Measurements from ENCODE around the gene GNAL. TPM values are rescaled to one million over a fixed set of nuclear protein-coding genes. Genes with fewer than 3 reads are reported as not detected.

Gene GNAL
- total and polyA plus RNA-seq, 2 of the 4 experiments (the other 2 are of a cell fraction): 0.15 to 0.36 TPM

DNA sequence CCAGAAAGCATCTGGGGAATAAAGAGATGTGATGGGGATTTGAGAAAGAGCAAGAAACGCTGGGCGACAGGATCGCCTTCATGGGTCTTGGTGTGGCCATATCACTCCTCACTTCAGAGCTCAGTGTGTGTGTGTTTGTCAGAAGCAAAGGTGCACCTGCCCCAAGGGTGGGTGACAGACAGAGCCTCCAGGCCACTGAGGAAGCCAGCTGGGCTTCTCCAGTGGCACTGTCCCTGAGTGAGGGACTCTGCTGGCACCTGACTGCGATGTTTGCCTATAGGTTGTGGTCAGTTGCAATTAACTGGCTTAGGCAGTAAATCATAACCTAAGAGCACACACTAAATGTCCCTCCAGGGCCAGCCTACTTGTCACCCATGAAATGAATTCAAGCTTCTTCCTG, 23.5 kb upstream of the GNAL start:
- peaks cover 46% of the 10 kb centered on the region for H3K27me3 ChIP-seq (ENCODE audit: control insufficient read depth, insufficient read depth, low read length)
- in situ Hi-C loops (cut with MboI; ENCODE audit: low sequenced_read_pairs): no loop called here

More for the DNA sequence above, 23.5 kb upstream of the GNAL start:
- H3K4me2 ChIP-seq (ENCODE audit: low read depth, low read length): no peak overlapping the region
- H3K9ac ChIP-seq (ENCODE audit: low read depth, low read length): no peak overlapping the region
- H3K27ac ChIP-seq (ENCODE audit: insufficient read depth, low read length): no peak overlapping the region
- no peak overlapping the region for H3K56ac ChIP-seq (ENCODE audit: extremely low read depth, insufficient read depth, low read length)
- H2BK120ac ChIP-seq (ENCODE audit: low read depth, low read length): no peak overlapping the region
- H3K9me1 ChIP-seq (ENCODE audit: insufficient read depth, low read length): no peaks in the 10 kb centered on the region
- H3K4me1 ChIP-seq (ENCODE audit: control insufficient read depth, insufficient read depth, low read length): no peaks in the 10 kb centered on the region
- no peak overlapping the region for H2BK20ac ChIP-seq (ENCODE audit: low read depth, low read length)
- ATAC-seq (ENCODE audit: low read depth) (no peak), DNase-seq (no peak)
- no peak overlapping the region for H3K4me3 ChIP-seq (ENCODE audit: insufficient read depth, low read depth, low read length)
- H3K36me3 ChIP-seq (ENCODE audit: control insufficient read depth, insufficient read depth, low read length): no peaks in the 10 kb centered on the region
- BruUV-seq (replicated peaks): no TSS peak
- no peak overlapping the region for H2AK5ac ChIP-seq (ENCODE audit: low read depth, low read length)
- H3K79me1 ChIP-seq (ENCODE audit: low read depth in 1 of 2, low read length in 2 of 2): no peaks in the 10 kb centered on the region
- no peak overlapping the region for H3K23ac ChIP-seq (ENCODE audit: low read depth, low read length)
- H4K8ac ChIP-seq (ENCODE audit: low read depth in 2 of 2, low read length in 2 of 2): no peak overlapping the region
- TF ChIP-seq, protein P1, sequence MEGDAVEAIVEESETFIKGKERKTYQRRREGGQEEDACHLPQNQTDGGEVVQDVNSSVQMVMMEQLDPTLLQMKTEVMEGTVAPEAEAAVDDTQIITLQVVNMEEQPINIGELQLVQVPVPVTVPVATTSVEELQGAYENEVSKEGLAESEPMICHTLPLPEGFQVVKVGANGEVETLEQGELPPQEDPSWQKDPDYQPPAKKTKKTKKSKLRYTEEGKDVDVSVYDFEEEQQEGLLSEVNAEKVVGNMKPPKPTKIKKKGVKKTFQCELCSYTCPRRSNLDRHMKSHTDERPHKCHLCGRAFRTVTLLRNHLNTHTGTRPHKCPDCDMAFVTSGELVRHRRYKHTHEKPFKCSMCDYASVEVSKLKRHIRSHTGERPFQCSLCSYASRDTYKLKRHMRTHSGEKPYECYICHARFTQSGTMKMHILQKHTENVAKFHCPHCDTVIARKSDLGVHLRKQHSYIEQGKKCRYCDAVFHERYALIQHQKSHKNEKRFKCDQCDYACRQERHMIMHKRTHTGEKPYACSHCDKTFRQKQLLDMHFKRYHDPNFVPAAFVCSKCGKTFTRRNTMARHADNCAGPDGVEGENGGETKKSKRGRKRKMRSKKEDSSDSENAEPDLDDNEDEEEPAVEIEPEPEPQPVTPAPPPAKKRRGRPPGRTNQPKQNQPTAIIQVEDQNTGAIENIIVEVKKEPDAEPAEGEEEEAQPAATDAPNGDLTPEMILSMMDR (conservative IDR thresholded peaks at IDR 0.05; ENCODE audit: low read depth, low read length): no peak
- TF ChIP-seq, protein P2, sequence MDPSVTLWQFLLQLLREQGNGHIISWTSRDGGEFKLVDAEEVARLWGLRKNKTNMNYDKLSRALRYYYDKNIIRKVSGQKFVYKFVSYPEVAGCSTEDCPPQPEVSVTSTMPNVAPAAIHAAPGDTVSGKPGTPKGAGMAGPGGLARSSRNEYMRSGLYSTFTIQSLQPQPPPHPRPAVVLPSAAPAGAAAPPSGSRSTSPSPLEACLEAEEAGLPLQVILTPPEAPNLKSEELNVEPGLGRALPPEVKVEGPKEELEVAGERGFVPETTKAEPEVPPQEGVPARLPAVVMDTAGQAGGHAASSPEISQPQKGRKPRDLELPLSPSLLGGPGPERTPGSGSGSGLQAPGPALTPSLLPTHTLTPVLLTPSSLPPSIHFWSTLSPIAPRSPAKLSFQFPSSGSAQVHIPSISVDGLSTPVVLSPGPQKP (IDR thresholded peaks at IDR 0.05; ENCODE audit: borderline replicate concordance, low read depth, low read length): no peak
- TF ChIP-seq FOS (IDR thresholded peaks at IDR 0.05; ENCODE audit: low read depth, low read length) (no peak), NFE2L2 (IDR thresholded peaks at IDR 0.05; ENCODE audit: low read depth, low read length) (no peak), CEBPB (IDR thresholded peaks at IDR 0.05; ENCODE audit: low read depth, low read length) (no peak), POLR2A (IDR thresholded peaks at IDR 0.05; ENCODE audit: low read depth, low read length) (no peak), MXI1 (IDR thresholded peaks at IDR 0.05; ENCODE audit: borderline replicate concordance, low read depth, low read length) (no peak), BHLHE40 (IDR thresholded peaks at IDR 0.05; ENCODE audit: low read depth, low read length) (no peak), RFX5 (IDR thresholded peaks at IDR 0.05; ENCODE audit: low read depth, low read length) (no peak), SMC3 (IDR thresholded peaks at IDR 0.05; ENCODE audit: low read depth, low read length) (no peak), RCOR1 (IDR thresholded peaks at IDR 0.05; ENCODE audit: insufficient replicate concordance, low read length) (no peak), CHD1 (IDR thresholded peaks at IDR 0.05; ENCODE audit: low read depth, low read length) (no peak), MAZ (IDR thresholded peaks at IDR 0.05; ENCODE audit: borderline replicate concordance, low read depth, low read length) (no peak), RAD21 (IDR thresholded peaks at IDR 0.05; ENCODE audit: low read length) (no peak), MAFK (IDR thresholded peaks at IDR 0.05; ENCODE audit: low read depth, low read length) (no peak)
- TF ChIP-seq, protein P3, sequence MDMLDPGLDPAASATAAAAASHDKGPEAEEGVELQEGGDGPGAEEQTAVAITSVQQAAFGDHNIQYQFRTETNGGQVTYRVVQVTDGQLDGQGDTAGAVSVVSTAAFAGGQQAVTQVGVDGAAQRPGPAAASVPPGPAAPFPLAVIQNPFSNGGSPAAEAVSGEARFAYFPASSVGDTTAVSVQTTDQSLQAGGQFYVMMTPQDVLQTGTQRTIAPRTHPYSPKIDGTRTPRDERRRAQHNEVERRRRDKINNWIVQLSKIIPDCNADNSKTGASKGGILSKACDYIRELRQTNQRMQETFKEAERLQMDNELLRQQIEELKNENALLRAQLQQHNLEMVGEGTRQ (IDR thresholded peaks at IDR 0.05; ENCODE audit: low read depth, low read length): no peak
- H2AK9ac ChIP-seq (replicated peaks; ENCODE audit: low read depth, low read length, poor library complexity): no peak overlapping the region
- H3K18ac ChIP-seq (ENCODE audit: low read depth, low read length): no peak overlapping the region
- no CpG with 5 or more reads among the region's 4 CpGs for WGBS, 2 experiments (ENCODE audit: extremely low coverage in 2 of 2, insufficient read length in 1 of 2)
- no peak overlapping the region for H4K5ac ChIP-seq (ENCODE audit: low read depth, low read length)
- H3K4ac ChIP-seq (ENCODE audit: low read depth, low read length): no peak overlapping the region
- no peak overlapping the region for H2BK15ac ChIP-seq (ENCODE audit: low read depth, low read length)
- ChIA-PET POLR2A (ENCODE audit: unreplicated experiment) (no interaction called here), CTCF (interaction anchor here (1.1 kb wide), 1 partner anchor 10 kb away, joined by 11 read pairs; no protein-coding TSS in a partner anchor)
- H2BK5ac ChIP-seq (ENCODE audit: low read depth, low read length, poor library complexity, severe bottlenecking): no peak overlapping the region
- no peak overlapping the region for H4K91ac ChIP-seq (ENCODE audit: insufficient read depth, low read depth, low read length)
- intact Hi-C loops (cut with micrococcal nuclease): no loop called here
- dilution Hi-C loops (cut with HindIII; ENCODE audit: low sequenced_read_pairs, unreplicated experiment): no loop called here
- H4K20me1 ChIP-seq (ENCODE audit: insufficient read depth, low read length): no peaks in the 10 kb centered on the region
- no peaks in the 10 kb centered on the region; the same call in 1 of the 2 replicates for H3K9me3 ChIP-seq (ENCODE audit: control insufficient read depth, insufficient read depth, low read length)
- H3K14ac ChIP-seq (replicated peaks; ENCODE audit: low read depth, low read length): no peak overlapping the region
- no peak overlapping the region for H2AFZ ChIP-seq (replicated peaks; ENCODE audit: low read length, poor library complexity)
